Measurements from ENCODE around the gene SIDT2.
"Not testable (repeated sequence)": the region's sequence is repeated elsewhere in the genome, so short reads cannot be mapped to it uniquely, and the experiment has no call there.

The SIDT2 gene

DNA sequence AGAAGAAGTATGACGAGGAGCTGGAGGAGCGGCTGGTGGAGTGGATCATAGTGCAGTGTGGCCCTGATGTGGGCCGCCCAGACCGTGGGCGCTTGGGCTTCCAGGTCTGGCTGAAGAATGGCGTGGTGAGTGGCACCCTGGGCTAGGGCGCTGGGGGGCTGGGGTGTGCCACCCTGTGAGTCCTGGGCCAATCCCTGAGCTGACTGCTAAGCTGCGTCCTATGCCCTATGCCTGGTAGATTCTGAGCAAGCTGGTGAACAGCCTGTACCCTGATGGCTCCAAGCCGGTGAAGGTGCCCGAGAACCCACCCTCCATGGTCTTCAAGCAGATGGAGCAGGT, 24.5 kb downstream of the SIDT2 start:
- Histone ChIP-seq H3K36me3 (ENCODE audit: control insufficient read depth, insufficient read depth, low read length) (no peaks in the 10 kb centered on the region), H3K27ac (no peak overlapping the region), H3K4me2 (ENCODE audit: low read length) (no peak overlapping the region), H3K27me3 (ENCODE audit: control insufficient read depth, insufficient read depth, low read length) (no peaks in the 10 kb centered on the region), H3K4me3 (ENCODE audit: low read depth, low read length) (no peak overlapping the region), H3K9me3 (ENCODE audit: control insufficient read depth, low read length) (no peaks in the 10 kb centered on the region), H3K4me1 (no peaks in the 10 kb centered on the region), H3K79me2 (no peaks in the 10 kb centered on the region), H3K9ac (no peak overlapping the region), H2AFZ (no peak overlapping the region)
- no peak for TF ChIP-seq CTCF (IDR thresholded peaks at IDR 0.05)

- TF ChIP-seq CTCF (IDR thresholded peaks at IDR 0.05), result no peak
- Histone ChIP-seq H3K4me1 (no peaks in the 10 kb centered on the region), H3K9me3 (ENCODE audit: control insufficient read depth, low read length) (no peaks in the 10 kb centered on the region), H3K9ac (no peak overlapping the region), H3K36me3 (ENCODE audit: control insufficient read depth, insufficient read depth, low read length) (no peaks in the 10 kb centered on the region), H3K4me3 (ENCODE audit: low read depth, low read length) (no peak overlapping the region), H3K27me3 (ENCODE audit: control insufficient read depth, insufficient read depth, low read length) (no peaks in the 10 kb centered on the region), H3K27ac (no peak overlapping the region), H2AFZ (no peak overlapping the region), H3K79me2 (no peaks in the 10 kb centered on the region), H3K4me2 (ENCODE audit: low read length) (no peak overlapping the region)
These were observed 25.9 kb downstream of the SIDT2 start for GRCh38 chr11:117204283-117205080.

DNA sequence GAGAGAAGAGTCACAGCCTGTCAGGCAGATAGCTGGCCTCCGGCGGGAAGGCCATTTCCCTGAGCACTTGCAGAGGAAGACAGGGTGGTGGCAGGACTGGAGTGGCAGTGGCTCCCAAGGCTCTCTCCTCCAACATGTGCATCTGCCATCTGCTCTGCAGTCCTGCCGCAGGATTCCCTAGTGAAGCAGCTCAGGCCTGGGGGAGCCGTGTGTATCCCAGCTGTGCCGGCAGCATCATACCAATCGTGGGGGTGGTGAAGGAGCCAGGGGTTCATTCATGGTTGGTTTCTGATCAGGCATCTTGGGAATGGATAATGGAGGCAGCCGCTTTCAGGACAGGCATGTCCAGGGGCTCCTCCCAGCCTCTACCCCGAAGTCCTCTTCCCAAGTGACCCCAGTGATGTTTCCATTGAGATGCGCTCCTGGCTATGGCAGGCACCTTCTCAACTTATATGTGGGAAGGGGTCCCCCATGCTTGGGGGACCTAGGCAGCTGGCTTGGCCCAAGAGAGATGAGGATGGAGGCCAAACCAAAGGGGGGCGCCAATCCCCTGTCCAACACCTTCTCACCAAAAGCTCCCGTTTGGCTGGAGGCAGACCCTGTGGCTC, 26.8 kb downstream of the SIDT2 start:
- no peaks in the 10 kb centered on the region for H3K79me2 ChIP-seq
- H3K9ac ChIP-seq, result no peak overlapping the region
- no peaks in the 10 kb centered on the region for H3K36me3 ChIP-seq (ENCODE audit: control insufficient read depth, insufficient read depth, low read length)
- H3K27me3 ChIP-seq (ENCODE audit: control insufficient read depth, insufficient read depth, low read length), result no peaks in the 10 kb centered on the region
- H3K4me2 ChIP-seq (ENCODE audit: low read length), result no peak overlapping the region
- no peaks in the 10 kb centered on the region for H3K4me1 ChIP-seq
- H3K9me3 ChIP-seq (ENCODE audit: control insufficient read depth, low read length), result no peaks in the 10 kb centered on the region
- no peak overlapping the region for H3K4me3 ChIP-seq (ENCODE audit: low read depth, low read length)
- no peak overlapping the region for H3K27ac ChIP-seq
- H2AFZ ChIP-seq, result no peak overlapping the region
- no peak for TF ChIP-seq CTCF (IDR thresholded peaks at IDR 0.05)

- not testable (repeated sequence) for H3K79me2 ChIP-seq; H3K4me1 ChIP-seq; H3K9me3 ChIP-seq (ENCODE audit: control insufficient read depth, low read length); H2AFZ ChIP-seq; H3K36me3 ChIP-seq (ENCODE audit: control insufficient read depth, insufficient read depth, low read length); H3K27me3 ChIP-seq (ENCODE audit: control insufficient read depth, insufficient read depth, low read length); H3K4me3 ChIP-seq (ENCODE audit: low read depth, low read length); H3K27ac ChIP-seq; H3K9ac ChIP-seq; H3K4me2 ChIP-seq (ENCODE audit: low read length)
These were observed 27.6 kb downstream of the SIDT2 start for GRCh38 chr11:117206111-117206510.

GRCh38 chr11:117206859-117207258, 28.3 kb downstream of the SIDT2 start:
- H3K36me3 ChIP-seq (ENCODE audit: control insufficient read depth, insufficient read depth, low read length); H3K9me3 ChIP-seq (ENCODE audit: control insufficient read depth, low read length); H3K27me3 ChIP-seq (ENCODE audit: control insufficient read depth, insufficient read depth, low read length); H3K4me1 ChIP-seq; H2AFZ ChIP-seq; H3K4me3 ChIP-seq (ENCODE audit: low read depth, low read length); H3K4me2 ChIP-seq (ENCODE audit: low read length); H3K79me2 ChIP-seq; H3K27ac ChIP-seq; H3K9ac ChIP-seq: not testable (repeated sequence)

GRCh38 chr11:117207481-117207880, 28.9 kb downstream of the SIDT2 start:
- not testable (repeated sequence) for H3K4me2 ChIP-seq (ENCODE audit: low read length); H3K79me2 ChIP-seq; H3K27me3 ChIP-seq (ENCODE audit: control insufficient read depth, insufficient read depth, low read length); H3K4me1 ChIP-seq; H3K4me3 ChIP-seq (ENCODE audit: low read depth, low read length); H2AFZ ChIP-seq; H3K27ac ChIP-seq; H3K9me3 ChIP-seq (ENCODE audit: control insufficient read depth, low read length); H3K36me3 ChIP-seq (ENCODE audit: control insufficient read depth, insufficient read depth, low read length); H3K9ac ChIP-seq

DNA sequence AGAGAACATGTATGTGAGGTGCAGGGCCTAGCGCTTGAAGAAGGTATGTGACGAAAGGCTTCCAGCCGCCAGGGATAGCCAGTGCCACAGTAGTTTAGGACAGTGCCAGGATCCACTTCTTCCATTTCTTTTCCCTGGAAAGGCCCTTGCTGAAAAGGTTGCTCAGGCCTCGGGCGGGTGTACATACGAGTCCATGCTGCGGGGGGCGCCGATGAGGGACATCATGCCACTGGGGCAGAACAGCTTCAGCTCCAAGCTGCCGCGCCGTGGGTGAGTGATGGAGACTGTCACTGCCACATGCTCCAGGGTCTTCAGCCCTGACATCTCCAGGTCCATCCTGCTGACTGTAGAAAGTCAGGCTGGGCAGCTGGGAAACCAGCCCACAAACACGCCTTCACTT, 30.2 kb downstream of the SIDT2 start:
- H3K27me3 ChIP-seq (ENCODE audit: control insufficient read depth, insufficient read depth, low read length); H3K4me1 ChIP-seq; H3K4me3 ChIP-seq (ENCODE audit: low read depth, low read length); H3K79me2 ChIP-seq; H3K9me3 ChIP-seq (ENCODE audit: control insufficient read depth, low read length); H3K36me3 ChIP-seq (ENCODE audit: control insufficient read depth, insufficient read depth, low read length); H3K27ac ChIP-seq; H2AFZ ChIP-seq; H3K4me2 ChIP-seq (ENCODE audit: low read length); H3K9ac ChIP-seq: not testable (repeated sequence)

DNA sequence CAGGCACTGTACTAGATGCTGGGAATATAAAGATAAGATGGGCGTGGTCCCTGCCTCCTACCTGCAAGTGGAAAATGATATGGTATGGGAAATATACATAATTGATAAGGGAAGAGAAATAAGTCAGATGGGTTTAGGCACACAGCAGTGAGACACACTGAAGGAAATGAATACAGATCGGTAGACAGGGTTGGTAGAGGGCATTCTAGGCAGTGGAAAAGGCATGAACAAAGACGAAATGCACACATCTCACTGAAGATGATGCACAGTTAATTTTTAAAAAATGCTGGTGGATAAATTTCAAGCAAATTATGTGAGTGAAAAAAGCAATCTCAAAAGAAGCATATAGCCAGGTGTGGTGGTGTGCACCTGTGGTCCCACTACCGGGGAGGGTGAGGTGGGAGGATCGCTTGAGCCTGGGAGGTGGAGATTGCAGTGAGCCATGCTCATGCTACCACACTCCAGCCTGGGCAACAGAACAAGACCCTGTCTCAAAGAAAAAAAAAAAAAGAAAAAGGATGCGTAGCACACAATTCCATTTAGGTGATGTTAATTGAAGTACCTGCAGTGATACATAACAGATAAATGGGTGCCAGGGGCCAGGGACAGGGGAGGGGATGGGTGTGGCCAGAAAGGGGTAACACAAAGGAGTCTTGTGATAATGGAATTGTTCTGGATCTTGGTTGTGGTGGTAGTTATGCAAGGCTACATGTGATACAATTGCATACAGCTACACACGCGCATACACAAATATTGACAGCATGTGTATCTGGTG, 31.0 kb downstream of the SIDT2 start:
- not testable (repeated sequence) for H3K36me3 ChIP-seq (ENCODE audit: control insufficient read depth, insufficient read depth, low read length); H3K27me3 ChIP-seq (ENCODE audit: control insufficient read depth, insufficient read depth, low read length); H3K4me3 ChIP-seq (ENCODE audit: low read depth, low read length); H3K79me2 ChIP-seq; H3K9ac ChIP-seq; H3K4me2 ChIP-seq (ENCODE audit: low read length); H3K9me3 ChIP-seq (ENCODE audit: control insufficient read depth, low read length); H3K4me1 ChIP-seq; H3K27ac ChIP-seq; H2AFZ ChIP-seq
